ENCODE data around the gene CD69. TPM values are rescaled to one million over a fixed set of nuclear protein-coding genes. Genes with fewer than 3 reads are reported as not detected.

CD69 gene
- total and polyA plus RNA-seq, 2 experiments from 2014 or later: not detected

DNA sequence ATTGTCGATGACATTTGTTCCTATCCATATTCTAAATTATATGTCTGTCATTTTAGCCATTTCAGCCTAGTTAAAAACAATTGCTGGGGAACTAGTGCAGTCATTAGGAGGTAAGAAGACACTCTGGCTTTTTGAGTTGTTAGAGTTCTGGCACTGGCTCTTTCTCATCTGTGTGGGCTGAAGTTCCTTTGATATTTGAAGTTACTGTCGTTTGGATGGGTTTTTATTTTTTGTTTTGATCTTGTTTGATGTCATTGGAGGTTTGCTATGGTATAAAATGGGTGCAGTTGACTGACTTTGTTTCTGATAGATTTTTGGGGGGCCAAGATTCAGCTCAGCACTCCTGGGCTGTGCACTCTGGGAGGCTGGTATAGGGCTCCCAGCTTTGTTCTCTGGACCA, 20.7 kb upstream of the CD69 start:
- in situ Hi-C loops (cut with MboI): no loop called here
- no peaks in the 10 kb centered on the region for H3K9me2 ChIP-seq (ENCODE audit: insufficient read depth)
- no peak overlapping the region for H3K27ac ChIP-seq
- H2AFZ ChIP-seq: no peak overlapping the region
- no peak overlapping the region for H3K4me3 ChIP-seq
- WGBS, 2 experiments (ENCODE audit: low coverage in 1 of 2, low lambda C conversion rate in 2 of 2, missing lambda C conversion rate in 2 of 2): 37 to 43% methylated on average over 2 of the region's 2 CpGs
- TF ChIP-seq EZH2phosphoT487 (IDR thresholded peaks at IDR 0.05; ENCODE audit: insufficient read depth, low read depth) (no peak), EZH2 (IDR thresholded peaks at IDR 0.05; ENCODE audit: insufficient read depth, poor library complexity, severe bottlenecking) (no peak)
- H3K4me1 ChIP-seq (ENCODE audit: insufficient read depth): no peaks in the 10 kb centered on the region
- no peaks in the 10 kb centered on the region for H3K36me3 ChIP-seq (ENCODE audit: low read depth)
- no peaks in the 10 kb centered on the region for H3K9me3 ChIP-seq (ENCODE audit: low read depth)
- H3K27me3 ChIP-seq (replicated peaks; ENCODE audit: insufficient read depth): peaks cover 40% of the 10 kb centered on the region
- H3K4me2 ChIP-seq (ENCODE audit: unreplicated experiment): no peak overlapping the region
- no peaks in the 10 kb centered on the region for H3F3A ChIP-seq (ENCODE audit: insufficient read depth)
- H4K20me1 ChIP-seq (ENCODE audit: insufficient read depth): no peaks in the 10 kb centered on the region
- H3K79me2 ChIP-seq (ENCODE audit: insufficient read depth): no peaks in the 10 kb centered on the region
- H3K9ac ChIP-seq: no peak overlapping the region
- no peak for DNase-seq

- in situ Hi-C loops (cut with MboI): no loop called here
- no peak overlapping the region for H3K9ac ChIP-seq
- H3K4me3 ChIP-seq: no peak overlapping the region
- H3K79me2 ChIP-seq (ENCODE audit: insufficient read depth): no peaks in the 10 kb centered on the region
- H3K4me2 ChIP-seq (ENCODE audit: unreplicated experiment): no peak overlapping the region
- TF ChIP-seq EZH2 (IDR thresholded peaks at IDR 0.05; ENCODE audit: insufficient read depth, poor library complexity, severe bottlenecking): no peak
- no peak for TF ChIP-seq EZH2phosphoT487 (IDR thresholded peaks at IDR 0.05; ENCODE audit: insufficient read depth, low read depth)
- 56 to 58% methylated on average over 4 of the region's 4 CpGs for WGBS, 2 experiments (ENCODE audit: low coverage in 1 of 2, low lambda C conversion rate in 2 of 2, missing lambda C conversion rate in 2 of 2)
- no peaks in the 10 kb centered on the region for H3K9me2 ChIP-seq (ENCODE audit: insufficient read depth)
- H2AFZ ChIP-seq: no peak overlapping the region
- H4K20me1 ChIP-seq (ENCODE audit: insufficient read depth): no peaks in the 10 kb centered on the region
- H3K9me3 ChIP-seq (ENCODE audit: low read depth): no peaks in the 10 kb centered on the region
- H3K27ac ChIP-seq: no peak overlapping the region
- no peak for DNase-seq
- peaks cover 25% of the 10 kb centered on the region for H3K27me3 ChIP-seq (replicated peaks; ENCODE audit: insufficient read depth)
- H3F3A ChIP-seq (ENCODE audit: insufficient read depth): no peaks in the 10 kb centered on the region
- no peaks in the 10 kb centered on the region for H3K4me1 ChIP-seq (ENCODE audit: insufficient read depth)
- H3K36me3 ChIP-seq (ENCODE audit: low read depth): no peaks in the 10 kb centered on the region
Measured at GRCh38 chr12:9779209-9779608, 18.5 kb upstream of the CD69 start.

DNA sequence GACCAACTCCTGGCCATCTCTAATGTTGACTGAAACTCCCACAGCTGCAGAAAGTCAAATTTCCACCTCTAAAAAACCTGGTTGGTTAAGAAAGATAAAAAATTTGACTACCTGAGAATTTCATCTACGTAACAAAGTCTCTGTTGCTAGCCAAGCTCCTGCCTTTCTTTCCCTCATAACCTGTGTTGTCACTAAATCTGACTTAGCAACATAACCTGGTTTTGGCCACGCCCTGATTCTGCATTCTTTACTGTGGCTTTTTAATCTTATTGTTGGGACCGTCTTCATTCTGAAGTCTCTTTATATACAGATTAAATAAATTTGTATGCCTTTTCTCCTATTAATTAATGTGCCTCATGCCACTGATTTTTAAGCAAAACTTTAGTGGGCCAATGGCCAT, 16.1 kb upstream of the CD69 start:
- H4K20me1 ChIP-seq (ENCODE audit: insufficient read depth): no peaks in the 10 kb centered on the region
- H3K9ac ChIP-seq: no peak overlapping the region
- in situ Hi-C loops (cut with MboI): no loop called here
- H3K4me1 ChIP-seq (ENCODE audit: insufficient read depth): no peaks in the 10 kb centered on the region
- H3K4me3 ChIP-seq: no peak overlapping the region
- no peaks in the 10 kb centered on the region for H3F3A ChIP-seq (ENCODE audit: insufficient read depth)
- H3K9me2 ChIP-seq (ENCODE audit: insufficient read depth): no peaks in the 10 kb centered on the region
- no peak overlapping the region for H3K27ac ChIP-seq
- no peak for DNase-seq
- H3K36me3 ChIP-seq (ENCODE audit: low read depth): no peaks in the 10 kb centered on the region
- no peak for TF ChIP-seq EZH2phosphoT487 (IDR thresholded peaks at IDR 0.05; ENCODE audit: insufficient read depth, low read depth)
- no peak for TF ChIP-seq EZH2 (IDR thresholded peaks at IDR 0.05; ENCODE audit: insufficient read depth, poor library complexity, severe bottlenecking)
- no peaks in the 10 kb centered on the region for H3K79me2 ChIP-seq (ENCODE audit: insufficient read depth)
- peaks cover 30% of the 10 kb centered on the region for H3K27me3 ChIP-seq (replicated peaks; ENCODE audit: insufficient read depth)
- no peak overlapping the region for H3K4me2 ChIP-seq (ENCODE audit: unreplicated experiment)
- no peak overlapping the region for H2AFZ ChIP-seq
- H3K9me3 ChIP-seq (ENCODE audit: low read depth): no peaks in the 10 kb centered on the region
- WGBS, 2 experiments (ENCODE audit: low coverage in 1 of 2, low lambda C conversion rate in 2 of 2, missing lambda C conversion rate in 2 of 2): 54 to 57% methylated on average over 3 of the region's 3 CpGs

- Histone ChIP-seq H3F3A (ENCODE audit: insufficient read depth) (no peaks in the 10 kb centered on the region), H3K4me3 (no peak overlapping the region), H2AFZ (no peak overlapping the region), H4K20me1 (ENCODE audit: insufficient read depth) (no peaks in the 10 kb centered on the region), H3K27me3 (replicated peaks; ENCODE audit: insufficient read depth) (peaks cover 5% of the 10 kb centered on the region; the same call in 1 of the 2 replicates), H3K9ac (no peak overlapping the region), H3K27ac (no peak overlapping the region), H3K4me2 (ENCODE audit: unreplicated experiment) (no peak overlapping the region), H3K4me1 (ENCODE audit: insufficient read depth) (no peaks in the 10 kb centered on the region), H3K9me3 (ENCODE audit: low read depth) (no peaks in the 10 kb centered on the region), H3K36me3 (ENCODE audit: low read depth) (no peaks in the 10 kb centered on the region), H3K79me2 (ENCODE audit: insufficient read depth) (no peaks in the 10 kb centered on the region), H3K9me2 (ENCODE audit: insufficient read depth) (no peaks in the 10 kb centered on the region)
- WGBS, 2 experiments (ENCODE audit: low coverage in 1 of 2, low lambda C conversion rate in 2 of 2, missing lambda C conversion rate in 2 of 2): 41 to 42% methylated on average over 2 of the region's 2 CpGs
- in situ Hi-C loops (cut with MboI): no loop called here
- DNase-seq: no peak
- no peak for TF ChIP-seq EZH2phosphoT487 (IDR thresholded peaks at IDR 0.05; ENCODE audit: insufficient read depth, low read depth)
- no peak for TF ChIP-seq EZH2 (IDR thresholded peaks at IDR 0.05; ENCODE audit: insufficient read depth, poor library complexity, severe bottlenecking)
Measured at GRCh38 chr12:9773216-9773877, 12.6 kb upstream of the CD69 start.

Data from GM23248 (cell line).